ENCODE measurements around the gene NCS1.

Gene NCS1

DNA sequence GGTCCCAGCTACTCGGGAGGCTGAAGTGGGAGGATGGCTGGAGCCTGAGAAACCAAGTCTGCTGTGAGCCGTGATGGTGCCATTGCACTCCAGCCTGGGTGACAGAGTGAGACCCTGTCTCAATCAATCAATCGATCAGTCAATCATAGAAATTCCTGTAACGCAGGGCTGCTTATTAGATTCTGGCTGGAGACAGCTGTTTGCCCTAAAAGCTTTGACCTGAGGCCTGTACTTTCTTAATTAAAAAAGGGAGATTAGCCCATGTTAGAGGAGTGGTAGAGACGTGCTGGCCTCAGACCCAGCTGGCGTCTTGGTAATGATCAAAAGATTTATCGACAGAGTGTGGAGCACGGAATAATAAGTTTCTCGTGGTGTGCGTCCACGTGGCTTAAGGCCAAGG is 52.9 kb downstream of the NCS1 start:
- FAIRE-seq: no peak
- DNase-seq (ENCODE audit: insufficient read length): no peak
- no peak for TF ChIP-seq POLR2AphosphoS5 (IDR thresholded peaks at IDR 0.05; ENCODE audit: low read depth, low read length)

GRCh38 chr9:130225586-130225985 is 53.4 kb downstream of the NCS1 start:
- DNase-seq (ENCODE audit: insufficient read length) (no peak), FAIRE-seq (no peak)
- TF ChIP-seq TAF1 (IDR thresholded peaks at IDR 0.05; ENCODE audit: borderline replicate concordance, low read depth, low read length): no peak
- no peak for TF ChIP-seq POLR2A (IDR thresholded peaks at IDR 0.05; ENCODE audit: low read depth, low read length)
- TF ChIP-seq POLR2AphosphoS5 (IDR thresholded peaks at IDR 0.05; ENCODE audit: low read depth, low read length): no peak

- no peak for DNase-seq (ENCODE audit: insufficient read length)
- TF ChIP-seq POLR2A (IDR thresholded peaks at IDR 0.05; ENCODE audit: low read depth, low read length) (no peak), POLR2AphosphoS5 (IDR thresholded peaks at IDR 0.05; ENCODE audit: low read depth, low read length) (no peak), TAF1 (IDR thresholded peaks at IDR 0.05; ENCODE audit: borderline replicate concordance, low read depth, low read length) (no peak)
- FAIRE-seq: no peak
Measured at GRCh38 chr9:130226112-130226511, 53.9 kb downstream of the NCS1 start.

DNA sequence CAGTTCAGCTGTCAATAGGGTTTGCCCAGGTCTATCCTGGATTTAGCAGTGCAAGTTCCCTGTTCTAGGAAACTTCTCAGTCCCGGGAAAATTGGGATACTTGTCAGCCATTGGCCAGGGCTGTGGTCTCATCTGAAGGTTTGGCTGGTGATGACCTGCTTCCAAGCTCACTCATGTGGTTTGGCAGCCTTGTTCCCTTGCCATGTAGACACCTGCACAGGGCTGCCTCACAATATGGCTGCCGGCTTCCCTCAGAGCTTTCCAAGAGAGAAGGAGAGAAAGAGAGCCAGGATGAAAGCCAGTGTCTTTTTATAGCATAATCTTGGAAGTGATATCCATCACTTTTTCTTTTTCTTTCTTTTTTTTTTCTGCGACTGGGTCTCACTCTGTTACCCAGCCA is 55.6 kb downstream of the NCS1 start:
- TF ChIP-seq TAF1 (IDR thresholded peaks at IDR 0.05; ENCODE audit: borderline replicate concordance, low read depth, low read length): no peak
- TF ChIP-seq POLR2A (IDR thresholded peaks at IDR 0.05; ENCODE audit: low read depth, low read length): no peak
- FAIRE-seq (no peak), DNase-seq (ENCODE audit: insufficient read length) (no peak)

DNA sequence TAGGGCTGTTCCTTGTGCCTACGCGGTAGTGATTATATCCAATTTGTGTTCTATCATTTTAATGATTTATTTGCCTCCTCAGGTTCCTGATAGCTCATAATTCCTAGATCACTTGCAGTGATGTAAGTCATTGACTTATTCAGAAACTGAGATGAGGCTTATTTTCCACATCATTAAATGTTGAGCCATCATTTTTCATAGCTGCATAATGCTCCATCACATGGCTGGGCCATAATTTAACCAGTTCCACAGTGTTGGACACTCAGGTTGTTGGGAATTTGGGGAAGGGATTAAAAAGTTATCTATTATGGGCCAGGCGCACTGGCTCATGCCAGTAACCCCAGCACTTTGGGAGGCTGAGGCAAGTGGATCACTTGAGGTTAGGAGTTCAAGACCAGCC is 57.6 kb downstream of the NCS1 start:
- DNase-seq (ENCODE audit: insufficient read length) (no peak), FAIRE-seq (no peak)
- TF ChIP-seq TAF1 (IDR thresholded peaks at IDR 0.05; ENCODE audit: borderline replicate concordance, low read depth, low read length) (no peak), POLR2A (IDR thresholded peaks at IDR 0.05; ENCODE audit: low read depth, low read length) (no peak), POLR2AphosphoS5 (IDR thresholded peaks at IDR 0.05; ENCODE audit: low read depth, low read length) (no peak)

- no peak for DNase-seq (ENCODE audit: insufficient read length)
- FAIRE-seq: no peak
- TF ChIP-seq POLR2A (IDR thresholded peaks at IDR 0.05; ENCODE audit: low read depth, low read length): no peak
Measured at GRCh38 chr9:130230631-130231030, 58.4 kb downstream of the NCS1 start.

DNA sequence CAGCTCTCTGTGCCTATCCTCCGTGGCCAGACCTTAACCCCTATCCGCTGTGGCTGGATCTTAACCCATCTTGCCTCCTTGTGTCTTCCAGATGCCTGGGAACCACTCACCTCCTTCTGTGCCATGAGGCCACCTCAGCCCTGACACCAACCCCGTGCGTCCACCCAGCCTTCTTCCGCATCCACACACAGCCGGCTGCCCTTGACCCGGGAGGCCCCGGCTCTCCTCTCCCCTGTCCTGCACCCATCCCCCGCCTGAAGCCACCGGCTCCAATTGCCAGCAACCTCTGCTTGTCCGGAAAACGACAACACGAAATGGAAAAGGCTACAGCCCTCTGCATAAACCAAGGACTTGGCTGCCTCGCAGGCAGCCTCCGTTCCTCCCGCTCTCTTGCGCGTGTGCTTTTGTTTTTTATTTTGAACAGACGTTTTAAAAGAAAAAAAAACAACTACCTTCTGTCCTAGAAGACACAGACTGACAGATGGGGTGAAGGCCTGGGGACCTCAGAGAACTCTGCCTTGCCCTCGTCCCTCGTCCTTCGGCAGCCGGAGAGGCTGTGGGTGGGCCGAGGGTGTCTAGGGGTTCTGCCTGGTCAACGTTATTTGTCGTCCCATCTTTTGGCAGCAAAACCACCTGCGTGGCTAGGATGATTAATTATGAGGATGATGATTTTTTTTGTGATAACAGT is 60.8 kb downstream of the NCS1 start:
- no peak for TF ChIP-seq TAF1 (IDR thresholded peaks at IDR 0.05; ENCODE audit: borderline replicate concordance, low read depth, low read length)
- TF ChIP-seq POLR2A (IDR thresholded peaks at IDR 0.05; ENCODE audit: low read depth, low read length): no peak
- TF ChIP-seq POLR2AphosphoS5 (IDR thresholded peaks at IDR 0.05; ENCODE audit: low read depth, low read length): no peak
- DNase-seq (ENCODE audit: insufficient read length): no peak
- FAIRE-seq: no peak

DNA sequence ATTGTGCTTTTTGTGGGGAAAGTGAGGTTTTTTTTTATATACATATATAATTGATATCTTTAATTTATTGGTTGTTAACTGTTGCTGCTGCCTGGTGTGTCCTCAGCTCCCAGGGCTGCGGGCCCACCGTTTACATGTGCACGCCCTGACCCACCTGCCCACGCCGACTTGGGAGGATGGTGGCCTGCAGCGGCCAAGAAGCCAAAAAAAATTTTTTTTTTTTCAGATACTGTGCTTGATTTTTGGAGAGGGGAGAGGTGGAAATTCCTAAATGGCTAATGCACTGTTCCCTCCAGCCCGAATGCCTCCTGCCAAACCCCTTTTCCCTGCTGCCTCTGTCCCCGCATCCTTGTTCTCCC is 61.4 kb downstream of the NCS1 start:
- DNase-seq (ENCODE audit: insufficient read length): no peak
- TF ChIP-seq POLR2AphosphoS5 (IDR thresholded peaks at IDR 0.05; ENCODE audit: low read depth, low read length) (no peak), TAF1 (IDR thresholded peaks at IDR 0.05; ENCODE audit: borderline replicate concordance, low read depth, low read length) (no peak), POLR2A (IDR thresholded peaks at IDR 0.05; ENCODE audit: low read depth, low read length) (no peak)
- no peak for FAIRE-seq

- DNase-seq (ENCODE audit: insufficient read length) (no peak), FAIRE-seq (no peak)
- no peak for TF ChIP-seq POLR2A (IDR thresholded peaks at IDR 0.05; ENCODE audit: low read depth, low read length)
- no peak for TF ChIP-seq POLR2AphosphoS5 (IDR thresholded peaks at IDR 0.05; ENCODE audit: low read depth, low read length)
- TF ChIP-seq TAF1 (IDR thresholded peaks at IDR 0.05; ENCODE audit: borderline replicate concordance, low read depth, low read length): no peak
Measured at GRCh38 chr9:130234340-130235260, 62.4 kb downstream of the NCS1 start.

- peak; percentile 54 for DNase-seq (ENCODE audit: insufficient read length)
- peak; percentile 53 for FAIRE-seq
- TF ChIP-seq TAF1 (IDR thresholded peaks at IDR 0.05; ENCODE audit: borderline replicate concordance, low read depth, low read length) (no peak), POLR2AphosphoS5 (IDR thresholded peaks at IDR 0.05; ENCODE audit: low read depth, low read length) (no peak), POLR2A (IDR thresholded peaks at IDR 0.05; ENCODE audit: low read depth, low read length) (no peak)
Measured at GRCh38 chr9:130235558-130236435, 63.6 kb downstream of the NCS1 start.

DNA sequence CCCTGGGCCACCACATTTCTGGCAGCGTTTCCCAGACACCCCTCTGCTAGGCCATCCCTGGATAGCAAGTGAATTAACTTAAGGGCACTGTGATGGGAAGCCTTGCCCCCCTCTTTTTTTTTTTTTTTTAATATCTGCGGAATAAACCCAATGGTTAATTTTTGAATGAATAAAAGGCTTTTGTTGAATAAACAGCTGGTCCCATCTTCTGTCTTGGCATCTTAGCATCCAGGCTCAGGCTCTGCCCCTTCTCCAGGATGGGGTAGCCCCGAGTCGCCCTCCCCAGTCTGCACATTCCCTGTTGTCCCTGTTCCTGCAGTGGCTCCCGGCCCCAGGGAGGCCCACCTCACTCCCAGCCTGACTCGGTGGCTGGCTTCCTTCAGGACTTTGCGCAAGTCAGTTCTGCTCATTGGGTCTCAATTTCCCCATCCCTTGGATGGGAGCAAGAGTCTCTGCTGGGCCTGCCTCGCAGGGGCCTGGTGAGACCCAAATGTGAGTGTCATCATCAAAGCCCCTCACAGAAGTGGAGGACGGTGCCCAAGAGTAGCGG is 64.3 kb downstream of the NCS1 start:
- FAIRE-seq (no peak), DNase-seq (ENCODE audit: insufficient read length) (no peak)
- TF ChIP-seq TAF1 (IDR thresholded peaks at IDR 0.05; ENCODE audit: borderline replicate concordance, low read depth, low read length) (no peak), POLR2AphosphoS5 (IDR thresholded peaks at IDR 0.05; ENCODE audit: low read depth, low read length) (no peak)

All from GM12892 (cell line).